Fibroblast of lung (primary cell): Measurements from ENCODE around the gene PPIL4. TPM values are rescaled to one million over a fixed set of nuclear protein-coding genes. Genes with fewer than 3 reads are reported as not detected.

Experiments used
- DNase-seq, 2 donors: peaks; one replicate each; pipeline versions ENCODE4 v3.0.0 to v3.0.0-alpha.2; 2010; ENCODE audit warnings: low read depth in 2 of 2
- H2AFZ ChIP-seq: 2 replicates; pipeline ENCODE4 v1.5.1; 2012; ENCODE audit warnings: low read length, control low read depth, inconsistent platforms
- H3K27ac ChIP-seq: 2 replicates; pipeline ENCODE4 v1.5.1; 2011; ENCODE audit warnings: low read length, control low read depth; ENCODE audit not compliant: insufficient read depth
- H3K27me3 ChIP-seq: 2 replicates; pipeline ENCODE4 v1.5.1; 2011; ENCODE audit warnings: mild to moderate bottlenecking, low read length; ENCODE audit not compliant: control insufficient read depth, insufficient read depth
- H3K36me3 ChIP-seq: 2 replicates; pipeline ENCODE4 v1.5.1; 2011; ENCODE audit warnings: low read length; ENCODE audit not compliant: control insufficient read depth, insufficient read depth
- H3K4me1 ChIP-seq: 2 replicates; pipeline ENCODE4 v1.5.1; 2011; ENCODE audit warnings: low read length; ENCODE audit not compliant: control insufficient read depth, insufficient read depth; ENCODE audit errors: extremely low read depth
- H3K4me2 ChIP-seq: 2 replicates; pipeline ENCODE4 v1.5.1; 2011; ENCODE audit warnings: low read length, control low read depth; ENCODE audit not compliant: insufficient read depth; ENCODE audit errors: extremely low read depth
- H3K4me3 ChIP-seq, 4 experiments: fragments of 200-600 bp in 1 of 4; sonication (generic) in 1 of 4; replicated peaks in 1 of 4; 2 replicates each; pipeline ENCODE4 v1.5.1; 2011 to 2016; ENCODE audit warnings: low read length in 4 of 4, low read depth in 3 of 4, mild to moderate bottlenecking in 3 of 4, control low read depth in 2 of 4, inconsistent platforms in 1 of 4, mixed read lengths in 1 of 4; ENCODE audit not compliant: insufficient read depth in 1 of 4; ENCODE audit errors: control extremely low read depth in 1 of 4
- H3K79me2 ChIP-seq: 2 replicates; pipeline ENCODE4 v1.5.1; 2012; ENCODE audit warnings: mild to moderate bottlenecking, low read length, inconsistent platforms; ENCODE audit not compliant: control insufficient read depth, insufficient read depth
- H3K9ac ChIP-seq: 2 replicates; pipeline ENCODE4 v1.5.1; 2011; ENCODE audit warnings: mild to moderate bottlenecking, low read length, control low read depth; ENCODE audit not compliant: insufficient read depth
- H3K9me3 ChIP-seq: 2 replicates; pipeline ENCODE4 v1.5.1; 2012; ENCODE audit warnings: low read depth, low read length; ENCODE audit not compliant: control insufficient read depth, insufficient read depth
- H4K20me1 ChIP-seq: 2 replicates; pipeline ENCODE4 v1.5.1; 2011; ENCODE audit warnings: low read length; ENCODE audit not compliant: control insufficient read depth, insufficient read depth; ENCODE audit errors: extremely low read depth
- CTCF ChIP-seq, 2 donors: IDR thresholded peaks in 1 of 2; conservative IDR thresholded peaks in 1 of 2; 1 replicate in 1 of 2; 2 replicates in 1 of 2; pipeline ENCODE4 v1.5.1; 2011 to 2012; ENCODE audit warnings: low read length in 2 of 2, control low read depth in 1 of 2, inconsistent platforms in 1 of 2, low read depth in 1 of 2, mild to moderate bottlenecking in 1 of 2
- EZH2 ChIP-seq: IDR thresholded peaks from 2 replicates; pipeline ENCODE4 v1.5.1; 2012; ENCODE audit warnings: low read length, control low read depth, mild to moderate bottlenecking; ENCODE audit errors: missing control alignments
- polyA plus RNA-seq, 2 donors: library from polyadenylated mRNA; depleted of rRNA in 1 of 2; stranded (reverse) in 1 of 2; unstranded in 1 of 2; fragments of >200 nt; gene quantifications; 2 replicates each; pipeline ENCODE4 v1.2.1, GENCODE V29; 2011 to 2012; ENCODE audit warnings: missing spikeins in 1 of 2
- total RNA-seq: library from RNA; depleted of rRNA; stranded (reverse); fragments of >200 nt; gene quantifications from 2 replicates; pipeline ENCODE4 v1.2.1, GENCODE V29; 2014

PPIL4 gene
- total and polyA plus RNA-seq, 2 donors (not counting 1 experiment from before 2014, with no cell fraction given): 15.9 to 37.5 TPM

GRCh38 chr6:149459761-149460160 lies 86.1 kb downstream of the PPIL4 start:
- Histone ChIP-seq H3K36me3 (no peaks in the 10 kb centered on the region), H3K79me2 (no peaks in the 10 kb centered on the region), H2AFZ (no peak overlapping the region), H3K9me3 (no peaks in the 10 kb centered on the region), H4K20me1 (peaks cover 3% of the 10 kb centered on the region), H3K27me3 (no peaks in the 10 kb centered on the region), H3K9ac (no peak overlapping the region), H3K4me1 (peaks cover 7% of the 10 kb centered on the region), H3K27ac (no peak overlapping the region), H3K4me3 (no peak overlapping the region), H3K4me2 (no peak overlapping the region)
- no peak for TF ChIP-seq EZH2
- no peak for TF ChIP-seq CTCF (conservative IDR thresholded peaks at IDR 0.05 in 1 of 2, IDR thresholded peaks at IDR 0.05 in 1 of 2; ENCODE audit: low read depth in 1 of 2, low read length in 2 of 2)
- peak in 1 of 2 donors; percentile 36 for DNase-seq

GRCh38 chr6:149458806-149459205 lies 87.0 kb downstream of the PPIL4 start:
- Histone ChIP-seq H3K9me3 (no peaks in the 10 kb centered on the region), H3K4me3 (no peak overlapping the region), H3K9ac (no peak overlapping the region), H3K4me1 (peaks cover 12% of the 10 kb centered on the region), H3K36me3 (no peaks in the 10 kb centered on the region), H4K20me1 (peaks cover 3% of the 10 kb centered on the region), H3K27ac (no peak overlapping the region), H3K79me2 (no peaks in the 10 kb centered on the region), H3K27me3 (no peaks in the 10 kb centered on the region), H2AFZ (no peak overlapping the region), H3K4me2 (no peak overlapping the region)
- TF ChIP-seq CTCF (conservative IDR thresholded peaks at IDR 0.05 in 1 of 2, IDR thresholded peaks at IDR 0.05 in 1 of 2; ENCODE audit: low read depth in 1 of 2, low read length in 2 of 2) (no peak), EZH2 (no peak)
- no peak for DNase-seq

DNA sequence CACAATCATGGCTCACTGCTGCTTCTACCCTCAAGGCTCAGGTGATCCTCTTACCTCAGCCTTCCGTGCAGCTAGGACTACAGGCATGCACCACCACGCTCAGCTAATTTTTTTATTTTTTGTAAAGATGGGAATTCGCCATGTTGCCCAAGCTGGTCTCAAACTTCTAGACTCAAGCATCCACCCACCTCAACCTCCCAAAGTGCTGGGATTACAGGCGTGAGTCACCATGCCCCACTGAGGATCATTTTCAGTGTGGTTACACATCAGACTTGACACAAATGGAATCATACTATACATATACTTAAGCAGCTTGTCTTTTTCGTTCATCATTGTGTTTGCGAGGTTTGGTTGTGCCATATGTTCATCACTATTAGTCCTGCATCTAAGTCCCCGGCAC lies 87.6 kb downstream of the PPIL4 start:
- H3K27me3 ChIP-seq: no peaks in the 10 kb centered on the region
- peaks cover 13% of the 10 kb centered on the region for H3K4me1 ChIP-seq
- no peaks in the 10 kb centered on the region for H3K79me2 ChIP-seq
- H3K4me3 ChIP-seq: no peak overlapping the region
- no peak overlapping the region for H3K27ac ChIP-seq
- no peak overlapping the region for H2AFZ ChIP-seq
- no peak overlapping the region for H3K9ac ChIP-seq
- no peak overlapping the region for H3K4me2 ChIP-seq
- H4K20me1 ChIP-seq: peaks cover 3% of the 10 kb centered on the region
- H3K36me3 ChIP-seq: no peaks in the 10 kb centered on the region
- no peak for TF ChIP-seq CTCF (conservative IDR thresholded peaks at IDR 0.05 in 1 of 2, IDR thresholded peaks at IDR 0.05 in 1 of 2; ENCODE audit: low read depth in 1 of 2, low read length in 2 of 2)
- no peak for TF ChIP-seq EZH2
- peak in 1 of 2 donors; percentile 18 for DNase-seq
- H3K9me3 ChIP-seq: no peaks in the 10 kb centered on the region
